Activated CD8-positive, alpha-beta memory T cell treated with anti-CD3 and anti-CD28 coated beads for 4 hours (primary cell): ENCODE measurements around the gene SPATA31E1.
"Not testable (repeated sequence)": the region's sequence is repeated elsewhere in the genome, so short reads cannot be mapped to it uniquely, and the experiment has no call there.

Source experiments
- DNase-seq, 2 donors: peaks; one replicate each; pipeline ENCODE4 v3.0.0-alpha.2; 2020; ENCODE audit warnings: low read depth in 2 of 2

The SPATA31E1 gene

GRCh38 chr9:87882627-87883026, at the start of gene SPATA31E1:
TSS of gene SPATA31E1 (plus strand) at chr9:87882877. CDS start at chr9:87882892, 15 bp downstream.
- no peak for DNase-seq

GRCh38 chr9:87834357-87834756, 48.3 kb upstream of the SPATA31E1 start:
- DNase-seq = no peak

- DNase-seq = no peak
Observed at GRCh38 chr9:87836536-87836935, 46.1 kb upstream of the SPATA31E1 start.

- no peak for DNase-seq
Observed at GRCh38 chr9:87836951-87837705, 45.5 kb upstream of the SPATA31E1 start.

GRCh38 chr9:87840134-87840533, 42.5 kb upstream of the SPATA31E1 start:
- no peak for DNase-seq

GRCh38 chr9:87842878-87843585, 39.6 kb upstream of the SPATA31E1 start:
- DNase-seq = no peak

GRCh38 chr9:87844506-87844905, 38.2 kb upstream of the SPATA31E1 start:
- DNase-seq = no peak

GRCh38 chr9:87847817-87848216, 34.9 kb upstream of the SPATA31E1 start:
- not testable (repeated sequence) for DNase-seq

GRCh38 chr9:87849144-87849758, 33.4 kb upstream of the SPATA31E1 start:
- no peak for DNase-seq

- DNase-seq = no peak
Observed at GRCh38 chr9:87850391-87850790, 32.3 kb upstream of the SPATA31E1 start.

GRCh38 chr9:87851186-87851585, 31.5 kb upstream of the SPATA31E1 start:
- DNase-seq = not testable (repeated sequence)

- no peak for DNase-seq
Observed at GRCh38 chr9:87853302-87853701, 29.4 kb upstream of the SPATA31E1 start.

- DNase-seq = no peak
Observed at GRCh38 chr9:87853876-87854579, 28.6 kb upstream of the SPATA31E1 start.

GRCh38 chr9:87854580-87854955, 28.1 kb upstream of the SPATA31E1 start:
- DNase-seq = no peak

- DNase-seq = no peak
Observed at GRCh38 chr9:87855061-87855460, 27.6 kb upstream of the SPATA31E1 start.

- no peak for DNase-seq
Observed at GRCh38 chr9:87857141-87857947, 25.3 kb upstream of the SPATA31E1 start.

- no peak for DNase-seq
Observed at GRCh38 chr9:87857948-87858335, 24.7 kb upstream of the SPATA31E1 start.

- DNase-seq = no peak
Observed at GRCh38 chr9:87859137-87859536, 23.5 kb upstream of the SPATA31E1 start.

- DNase-seq = no peak
Observed at GRCh38 chr9:87859786-87860185, 22.9 kb upstream of the SPATA31E1 start.

GRCh38 chr9:87861332-87861731, 21.3 kb upstream of the SPATA31E1 start:
- no peak for DNase-seq

GRCh38 chr9:87862536-87863268, 20.0 kb upstream of the SPATA31E1 start:
- DNase-seq = no peak
